H1 (cell line): Measurements from ENCODE around the gene PECR. TPM values are rescaled to one million over a fixed set of nuclear protein-coding genes. Genes with fewer than 3 reads are reported as not detected.

Experiments
- CTCF ChIA-PET: fragments of 300-600 bp; sonication (Branson Sonifier 250); formaldehyde crosslinking; loops from one replicate; lab custom pipeline; 2021; ENCODE audit not compliant: partially characterized antibody; lab: Charles Lee
- POLR2A ChIA-PET: fragments of 300-600 bp; sonication (Branson Sonifier 250); formaldehyde crosslinking; loops from one replicate; lab custom pipeline; 2021; ENCODE audit warnings: inconsistent platforms; ENCODE audit not compliant: partially characterized antibody; lab: Charles Lee
- DNase-seq, 2 experiments: peaks; one replicate each; pipeline versions ENCODE4 v3.0.0 to v3.0.0-alpha.2; 2010 to 2022; ENCODE audit warnings: low spot score in 2 of 2, low read depth in 1 of 2, mixed read lengths in 1 of 2
- FAIRE-seq: peaks from 2 replicates; lab custom pipeline; 2011; peaks lifted over from hg19 to GRCh38; lab: Jason Lieb, UNC
- H2AFZ ChIP-seq: 2 replicates; pipeline ENCODE4 v1.8.1; 2012; ENCODE audit warnings: low read length, inconsistent platforms
- H2AK5ac ChIP-seq: 2 replicates; pipeline ENCODE4 v1.6.1; 2013; ENCODE audit warnings: low read depth, low read length
- H2BK120ac ChIP-seq: replicated peaks from 2 replicates; pipeline ENCODE3; 2013; ENCODE audit warnings: low read depth, low read length, inconsistent platforms
- H2BK12ac ChIP-seq: 2 replicates; pipeline ENCODE4 v1.6.1; 2013; ENCODE audit warnings: low read depth, low read length
- H2BK15ac ChIP-seq: 2 replicates; pipeline ENCODE4 v1.6.1; 2013; ENCODE audit warnings: low read length
- H2BK20ac ChIP-seq: 2 replicates; pipeline ENCODE4 v1.6.1; 2013; ENCODE audit warnings: low read length
- H2BK5ac ChIP-seq: 2 replicates; pipeline ENCODE4 v1.6.1; 2013; ENCODE audit warnings: low read depth, low read length
- H3K14ac ChIP-seq: 2 replicates; pipeline ENCODE4 v1.6.1; 2013; ENCODE audit warnings: inconsistent platforms; ENCODE audit not compliant: insufficient read length
- H3K18ac ChIP-seq: 2 replicates; pipeline ENCODE4 v1.6.1; 2013; ENCODE audit warnings: low read length; ENCODE audit errors: extremely low read depth
- H3K23ac ChIP-seq: 2 replicates; pipeline ENCODE4 v1.6.1; 2013; ENCODE audit warnings: inconsistent platforms; ENCODE audit not compliant: insufficient read length
- H3K23me2 ChIP-seq: 2 replicates; pipeline ENCODE4 v1.6.1; 2013; ENCODE audit warnings: low read depth, low read length
- H3K27ac ChIP-seq: 2 replicates; pipeline ENCODE4 v1.6.1; 2011; ENCODE audit warnings: low read depth, low read length, inconsistent platforms
- H3K27me3 ChIP-seq, 4 experiments: replicated peaks in 1 of 4; 1 replicate in 1 of 4; 2 replicates in 3 of 4; pipeline versions ENCODE4 v1.6.1 to v1.8.1; 2011 to 2013; ENCODE audit warnings: low read length in 3 of 4, mild to moderate bottlenecking in 3 of 4, inconsistent platforms in 2 of 4, mixed read lengths in 2 of 4, moderate library complexity in 1 of 4; ENCODE audit not compliant: control insufficient read depth in 3 of 4, insufficient read depth in 3 of 4; ENCODE audit errors: extremely low read depth in 1 of 4
- H3K36me3 ChIP-seq, 4 experiments: 2 replicates each; pipeline versions ENCODE4 v1.6.1 to v1.8.1; 2011 to 2013; ENCODE audit warnings: mild to moderate bottlenecking in 4 of 4, low read length in 3 of 4, moderate library complexity in 2 of 4, control low read depth in 1 of 4, inconsistent platforms in 1 of 4; ENCODE audit not compliant: insufficient read depth in 4 of 4, control insufficient read depth in 2 of 4
- H3K4ac ChIP-seq: replicated peaks from 2 replicates; pipeline ENCODE3; 2013; ENCODE audit warnings: low read length, low read depth, mixed read lengths, inconsistent platforms; ENCODE audit not compliant: insufficient read length
- H3K4me1 ChIP-seq, 4 experiments: replicated peaks in 1 of 4; 1 replicate in 1 of 4; 2 replicates in 3 of 4; pipeline versions ENCODE4 v1.6.1 to v1.8.1; 2011 to 2013; ENCODE audit warnings: low read length in 3 of 4, inconsistent platforms in 2 of 4, mixed read lengths in 1 of 4; ENCODE audit not compliant: insufficient read depth in 4 of 4, control insufficient read depth in 3 of 4
- H3K4me2 ChIP-seq, 2 experiments: 2 replicates each; pipeline versions ENCODE4 v1.6.1 to v1.8.1; 2011 to 2013; ENCODE audit warnings: low read depth in 2 of 2, low read length in 2 of 2, control low read depth in 1 of 2, inconsistent platforms in 1 of 2, mild to moderate bottlenecking in 1 of 2; ENCODE audit not compliant: insufficient read depth in 1 of 2
- H3K4me3 ChIP-seq, 4 experiments: fragments of 200-600, 300-600 bp in 1 of 4; sonication (generic), shearing (Covaris generic), sonication (Bioruptor Twin) in 1 of 4; 2 replicates each; pipeline versions ENCODE4 v1.5.1 to v1.8.1; 2011 to 2016; ENCODE audit warnings: low read length in 4 of 4, low read depth in 3 of 4, control low read depth in 2 of 4, inconsistent platforms in 2 of 4, mild to moderate bottlenecking in 2 of 4, mixed read lengths in 1 of 4, moderate library complexity in 1 of 4; ENCODE audit not compliant: insufficient read depth in 2 of 4; ENCODE audit errors: extremely low read depth in 1 of 4
- H3K56ac ChIP-seq: replicated peaks from 2 replicates; pipeline ENCODE3; 2013; ENCODE audit warnings: low read depth, mild to moderate bottlenecking, mixed read lengths, low read length, inconsistent platforms; ENCODE audit not compliant: insufficient read length
- H3K79me1 ChIP-seq: 2 replicates; pipeline ENCODE4 v1.6.1; 2013; ENCODE audit warnings: low read depth, low read length, control low read depth
- H3K79me2 ChIP-seq, 2 experiments: 2 replicates each; pipeline versions ENCODE4 v1.6.1 to v1.8.1; 2012 to 2013; ENCODE audit warnings: low read length in 2 of 2, mild to moderate bottlenecking in 2 of 2, inconsistent platforms in 1 of 2; ENCODE audit not compliant: insufficient read depth in 2 of 2, control insufficient read depth in 1 of 2
- H3K9ac ChIP-seq, 4 experiments: replicated peaks in 1 of 4; 1 replicate in 1 of 4; 2 replicates in 3 of 4; pipeline versions ENCODE4 v1.6.1 to v1.8.1; 2011 to 2013; ENCODE audit warnings: low read depth in 3 of 4, low read length in 3 of 4, control low read depth in 2 of 4, mild to moderate bottlenecking in 2 of 4, moderate library complexity in 2 of 4, inconsistent platforms in 1 of 4; ENCODE audit errors: extremely low read depth in 1 of 4
- H3K9me3 ChIP-seq, 2 experiments: 2 replicates each; pipeline versions ENCODE4 v1.6.1 to v1.8.1; 2012 to 2013; ENCODE audit warnings: mild to moderate bottlenecking in 2 of 2, moderate library complexity in 2 of 2, control low read depth in 1 of 2, inconsistent platforms in 1 of 2, low read depth in 1 of 2, low read length in 1 of 2, mixed read lengths in 1 of 2; ENCODE audit not compliant: insufficient read depth in 2 of 2
- H4K20me1 ChIP-seq, 2 experiments: replicated peaks in 1 of 2; 2 replicates each; pipeline versions ENCODE3 to v1.8.1; 2011 to 2013; ENCODE audit warnings: inconsistent platforms in 2 of 2, low read length in 2 of 2, mild to moderate bottlenecking in 1 of 2; ENCODE audit not compliant: insufficient read depth in 2 of 2, control insufficient read depth in 1 of 2
- H4K5ac ChIP-seq: 2 replicates; pipeline ENCODE4 v1.6.1; 2013; ENCODE audit warnings: low read length, low read depth, mixed read lengths, inconsistent platforms; ENCODE audit not compliant: insufficient read length
- H4K8ac ChIP-seq: 2 replicates; pipeline ENCODE4 v1.8.0; 2013; ENCODE audit warnings: mild to moderate bottlenecking, moderate library complexity, low read length, inconsistent platforms; ENCODE audit not compliant: insufficient read depth; ENCODE audit errors: extremely low read depth
- H4K91ac ChIP-seq: replicated peaks from 2 replicates; pipeline ENCODE3; 2013; ENCODE audit warnings: low read length, mixed read lengths, inconsistent platforms; ENCODE audit not compliant: insufficient read length
- CEBPB ChIP-seq: IDR thresholded peaks from 2 replicates; pipeline ENCODE4 v1.6.1; 2012; ENCODE audit warnings: low read depth, low read length
- EGR1 ChIP-seq: IDR thresholded peaks from 2 replicates; pipeline ENCODE4 v1.6.1; 2011; ENCODE audit warnings: low read depth, low read length, borderline replicate concordance
- GTF2F1 ChIP-seq: IDR thresholded peaks from 2 replicates; pipeline ENCODE4 v1.6.1; 2012; ENCODE audit warnings: low read depth, low read length, improper control_type of control experiment, borderline replicate concordance
- HDAC2 ChIP-seq, 2 experiments: fragments of 300-600 bp in 1 of 2; sonication (generic) in 1 of 2; IDR thresholded peaks; 2 replicates each; pipeline ENCODE4 v1.6.1; 2011 to 2012; ENCODE audit warnings: low read depth in 2 of 2, low read length in 2 of 2, mild to moderate bottlenecking in 2 of 2, moderate library complexity in 2 of 2, borderline replicate concordance in 1 of 2, inconsistent platforms in 1 of 2
- HDAC6 ChIP-seq: IDR thresholded peaks from one replicate; pipeline ENCODE4 v1.7.1; 2012; ENCODE audit warnings: low read depth, mild to moderate bottlenecking, inconsistent platforms, low read length, moderate library complexity
- JUND ChIP-seq: IDR thresholded peaks from 2 replicates; pipeline ENCODE4 v1.6.1; 2011; ENCODE audit warnings: mild to moderate bottlenecking, improper control_type of control experiment, low read length
- NANOG ChIP-seq: IDR thresholded peaks from 2 replicates; pipeline ENCODE4 v1.6.1; 2011; ENCODE audit warnings: low read length, low read depth, mild to moderate bottlenecking, inconsistent platforms; ENCODE audit not compliant: insufficient read depth, poor library complexity, severe bottlenecking
- SIN3A ChIP-seq, 2 experiments: IDR thresholded peaks in 1 of 2; conservative IDR thresholded peaks in 1 of 2; 2 replicates each; pipeline ENCODE4 v1.6.1; 2011 to 2012; ENCODE audit warnings: low read length in 2 of 2, improper control_type of control experiment in 1 of 2, low read depth in 1 of 2, mild to moderate bottlenecking in 1 of 2
- SP1 ChIP-seq: IDR thresholded peaks from 2 replicates; pipeline ENCODE4 v1.6.1; 2011; ENCODE audit warnings: low read depth, low read length
- SP2 ChIP-seq: IDR thresholded peaks from 2 replicates; pipeline ENCODE4 v1.6.1; 2012; ENCODE audit warnings: mild to moderate bottlenecking, low read length, inconsistent platforms
- SRF ChIP-seq: IDR thresholded peaks from 2 replicates; pipeline ENCODE4 v1.6.1; 2011; ENCODE audit warnings: mild to moderate bottlenecking, low read depth, low read length, moderate library complexity
- YY1 ChIP-seq: IDR thresholded peaks from 2 replicates; pipeline ENCODE4 v1.6.1; 2011; ENCODE audit warnings: low read depth, mild to moderate bottlenecking, low read length
- WGBS, 2 experiments: shearing (Covaris generic) in 1 of 2; methylation state at CpG; one replicate each; pipeline versions ENCODE4 v1.1.6 to v1.1.7; 2013 to 2015; ENCODE audit warnings: low lambda C conversion rate in 2 of 2, mixed read lengths in 2 of 2, inconsistent platforms in 1 of 2, low coverage in 1 of 2, missing lambda C conversion rate in 1 of 2; ENCODE audit not compliant: insufficient replicate concordance in 2 of 2, insufficient coverage in 1 of 2, insufficient read length in 1 of 2; ENCODE audit errors: extremely low coverage in 1 of 2, missing lambda C conversion rate in 1 of 2; 5-methylcytosine and 5-hydroxymethylcytosine counted together
- polyA plus RNA-seq, 7 experiments: library from polyadenylated mRNA; depleted of rRNA in 3 of 7; stranded (reverse) in 5 of 7; unstranded in 2 of 7; fragments of >200 nt in 5 of 7; fragments of 200-250 nt in 2 of 7; gene quantifications; 1 replicate in 5 of 7; 2 replicates in 1 of 7; 4 replicates in 1 of 7; pipeline versions ENCODE4 v1.2.1 to v1.2.3, GENCODE V29; 2011 to 2013; ENCODE audit warnings: missing spikeins in 2 of 7, mixed read lengths in 2 of 7
- total RNA-seq: library from RNA; stranded (reverse); fragmentation: NEBNext Ultra II Directional; extraction: Animal tissue kit (Norgen Biotek cat#: 25700); gene quantifications from 2 replicates; pipeline ENCODE4 v1.2.1, GENCODE V29; 2021
- TF ChIP-seq, protein P1 (sequence below): IDR thresholded peaks from 2 replicates; pipeline ENCODE4 v1.6.1; 2011; ENCODE audit warnings: low read length, improper control_type of control experiment

PECR gene
- total and polyA plus RNA-seq, 2 of the 8 experiments (the other 6 are each of a cell fraction or from before 2014, with no cell fraction given): 15.9 to 19.2 TPM

DNA sequence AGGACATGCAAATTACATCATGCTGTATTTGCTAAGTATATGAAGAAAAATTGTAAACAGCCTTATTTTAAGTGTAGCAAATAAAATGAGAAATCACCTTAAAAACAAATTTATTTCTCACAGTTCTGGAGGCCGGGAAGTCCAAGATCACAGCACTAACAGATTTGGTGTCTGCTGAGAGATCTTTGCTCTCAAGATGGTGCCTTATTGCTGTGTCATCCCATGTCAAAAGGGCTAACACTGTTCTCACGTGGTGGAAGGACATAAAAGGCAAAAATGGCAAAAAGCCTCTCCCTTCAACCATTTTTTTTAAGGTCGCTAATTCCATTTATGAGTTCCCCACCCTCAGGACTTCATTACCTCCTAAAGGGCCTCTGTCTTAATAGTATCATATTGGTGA is 39.6 kb upstream of the PECR start:
- Histone ChIP-seq H2BK5ac (no peak overlapping the region), H2AK5ac (no peak overlapping the region), H2AFZ (no peak overlapping the region), H3K56ac (no peak overlapping the region), H3K18ac (no peak overlapping the region), H3K23ac (no peak overlapping the region), H4K20me1 (peaks cover 0 to 2% of the 10 kb centered on the region in 2 experiments), H3K4me1 (no peaks in the 10 kb centered on the region), H3K9ac (no peak overlapping the region), H3K4me3 (no peak overlapping the region), H3K27me3 (peaks cover 0 to 1% (median 0%) of the 10 kb centered on the region in 4 experiments; a peak in 1 of 7 replicates), H3K4ac (no peak overlapping the region), H3K79me1 (peaks cover 7% of the 10 kb centered on the region; the same call in 1 of the 2 replicates), H4K5ac (no peak overlapping the region), H2BK15ac (no peak overlapping the region), H3K36me3 (peaks cover 56 to 100% (median 90%) of the 10 kb centered on the region in 4 experiments), H3K79me2 (peaks cover 7 to 81% of the 10 kb centered on the region in 2 experiments; a peak in 3 of 4 replicates), H4K91ac (no peak overlapping the region), H3K4me2 (no peak overlapping the region), H2BK20ac (no peak overlapping the region), H3K27ac (no peak overlapping the region), H3K23me2 (no peaks in the 10 kb centered on the region), H2BK12ac (no peak overlapping the region), H3K9me3 (no peaks in the 10 kb centered on the region), H3K14ac (no peak overlapping the region), H2BK120ac (no peak overlapping the region), H4K8ac (no peak overlapping the region)
- ChIA-PET CTCF (interaction anchor here (1.0 to 4.8 kb wide), 4 partner anchors 15 to 43 kb away, joined by 3 to 23 read pairs (median 10); no protein-coding TSS in a partner anchor), POLR2A (interaction anchor here (1.9 to 12.0 kb wide), 3 partner anchors 10 to 23 kb away, joined by 7 to 101 read pairs (median 11); partner anchors contain the start of gene XRCC5)
- FAIRE-seq: no peak
- no peak for DNase-seq
- WGBS, 2 experiments: 91% methylated on average over 3 of the region's 3 CpGs; no CpG with 5 or more reads in 1 of the 2 experiments
- TF ChIP-seq SP1: no peak
- TF ChIP-seq NANOG: no peak
- TF ChIP-seq CEBPB: no peak
- TF ChIP-seq HDAC2 (IDR thresholded peaks at IDR 0.05; ENCODE audit: borderline replicate concordance in 1 of 2, low read depth in 2 of 2, low read length in 2 of 2): no peak
- TF ChIP-seq SRF: no peak
- no peak for TF ChIP-seq EGR1
- no peak for TF ChIP-seq SIN3A (conservative IDR thresholded peaks at IDR 0.05 in 1 of 2, IDR thresholded peaks at IDR 0.05 in 1 of 2; ENCODE audit: low read depth in 1 of 2, low read length in 2 of 2)
- TF ChIP-seq HDAC6: no peak
- TF ChIP-seq SP2: no peak
- no peak for TF ChIP-seq YY1
- TF ChIP-seq JUND: no peak
- TF ChIP-seq GTF2F1: no peak
- TF ChIP-seq, protein P1, sequence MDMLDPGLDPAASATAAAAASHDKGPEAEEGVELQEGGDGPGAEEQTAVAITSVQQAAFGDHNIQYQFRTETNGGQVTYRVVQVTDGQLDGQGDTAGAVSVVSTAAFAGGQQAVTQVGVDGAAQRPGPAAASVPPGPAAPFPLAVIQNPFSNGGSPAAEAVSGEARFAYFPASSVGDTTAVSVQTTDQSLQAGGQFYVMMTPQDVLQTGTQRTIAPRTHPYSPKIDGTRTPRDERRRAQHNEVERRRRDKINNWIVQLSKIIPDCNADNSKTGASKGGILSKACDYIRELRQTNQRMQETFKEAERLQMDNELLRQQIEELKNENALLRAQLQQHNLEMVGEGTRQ: no peak
